ENCODE results near the gene NME2. TPM values are rescaled to one million over a fixed set of nuclear protein-coding genes. Genes with fewer than 3 reads are reported as not detected.

The NME2 gene
- 100 to 1,000 TPM; 143 to 276 (median 160) TPM for total RNA-seq

- peaks cover 0 to 16% (median 0%) of the 10 kb centered on the region in 3 donors for H3K36me3 ChIP-seq
- no peaks in the 10 kb centered on the region for H3K27me3 ChIP-seq
- H3K4me3 ChIP-seq = peak within 1 kb of the TSS; percentile 82 to 95 (median 90)
- H3K9me3 ChIP-seq = no peaks in the 10 kb centered on the region
- TF ChIP-seq, protein P1, sequence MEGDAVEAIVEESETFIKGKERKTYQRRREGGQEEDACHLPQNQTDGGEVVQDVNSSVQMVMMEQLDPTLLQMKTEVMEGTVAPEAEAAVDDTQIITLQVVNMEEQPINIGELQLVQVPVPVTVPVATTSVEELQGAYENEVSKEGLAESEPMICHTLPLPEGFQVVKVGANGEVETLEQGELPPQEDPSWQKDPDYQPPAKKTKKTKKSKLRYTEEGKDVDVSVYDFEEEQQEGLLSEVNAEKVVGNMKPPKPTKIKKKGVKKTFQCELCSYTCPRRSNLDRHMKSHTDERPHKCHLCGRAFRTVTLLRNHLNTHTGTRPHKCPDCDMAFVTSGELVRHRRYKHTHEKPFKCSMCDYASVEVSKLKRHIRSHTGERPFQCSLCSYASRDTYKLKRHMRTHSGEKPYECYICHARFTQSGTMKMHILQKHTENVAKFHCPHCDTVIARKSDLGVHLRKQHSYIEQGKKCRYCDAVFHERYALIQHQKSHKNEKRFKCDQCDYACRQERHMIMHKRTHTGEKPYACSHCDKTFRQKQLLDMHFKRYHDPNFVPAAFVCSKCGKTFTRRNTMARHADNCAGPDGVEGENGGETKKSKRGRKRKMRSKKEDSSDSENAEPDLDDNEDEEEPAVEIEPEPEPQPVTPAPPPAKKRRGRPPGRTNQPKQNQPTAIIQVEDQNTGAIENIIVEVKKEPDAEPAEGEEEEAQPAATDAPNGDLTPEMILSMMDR (IDR thresholded peaks at IDR 0.05) = no peak
- peak in 1 of 2 donors; percentile 89 for TF ChIP-seq POLR2A (IDR thresholded peaks at IDR 0.05)
- peak; percentile 76 to 97 (median 94) for DNase-seq
- peaks cover 0 to 23% (median 9%) of the 10 kb centered on the region in 4 donors for H3K4me1 ChIP-seq
- H3K27ac ChIP-seq = peak within 1 kb of the TSS; percentile 92 to 99 (median 95)
Measured at GRCh38 chr17:51166198-51166986, at the start of gene NME2. TSS of gene NME2 (plus strand) at chr17:51166411. CDS start at chr17:51166831, 420 bp downstream.

DNA sequence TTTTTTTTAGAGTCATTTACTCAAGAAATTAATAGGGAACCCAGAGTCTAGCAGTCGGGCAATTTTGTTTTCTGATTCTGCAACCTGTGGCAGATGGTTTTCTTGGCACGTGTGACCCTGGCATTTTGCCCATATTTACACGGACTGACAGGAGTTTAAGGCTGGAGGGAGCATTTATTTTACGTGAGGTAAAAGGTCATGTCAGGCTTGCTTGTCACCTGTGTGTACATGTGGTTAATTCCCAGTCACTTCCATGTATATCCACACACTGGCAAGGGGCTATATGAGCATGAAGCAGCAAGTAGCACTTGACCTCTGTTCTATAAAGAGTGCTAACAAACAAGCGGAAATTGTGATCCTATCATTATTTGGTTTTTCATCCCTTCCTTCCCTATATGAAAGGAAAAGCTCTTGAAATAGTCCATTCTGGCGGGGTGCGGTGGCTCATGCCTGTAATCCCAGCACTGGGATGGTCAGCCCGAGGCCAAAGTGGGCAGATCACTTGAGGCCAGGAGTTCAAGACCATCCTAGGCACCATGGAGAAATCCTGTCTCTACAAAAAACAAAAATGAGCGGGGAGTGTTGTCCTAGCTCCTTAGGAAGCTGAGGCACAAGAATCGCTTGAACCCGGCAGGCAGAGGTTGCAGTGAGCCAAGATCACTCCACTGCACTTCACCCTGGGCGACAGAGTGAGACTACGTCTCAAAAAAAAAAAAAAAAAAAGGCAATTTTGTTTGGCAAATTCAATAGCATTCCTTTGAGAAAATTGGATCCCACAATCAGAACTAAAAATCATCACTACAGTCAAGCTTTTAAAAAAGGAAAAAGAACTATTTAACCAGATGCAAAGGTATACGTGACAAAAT is 47.6 kb upstream of the NME2 start:
- H3K4me1 ChIP-seq = peaks cover 4 to 40% (median 4%) of the 10 kb centered on the region in 4 donors
- H3K9me3 ChIP-seq = no peaks in the 10 kb centered on the region

DNA sequence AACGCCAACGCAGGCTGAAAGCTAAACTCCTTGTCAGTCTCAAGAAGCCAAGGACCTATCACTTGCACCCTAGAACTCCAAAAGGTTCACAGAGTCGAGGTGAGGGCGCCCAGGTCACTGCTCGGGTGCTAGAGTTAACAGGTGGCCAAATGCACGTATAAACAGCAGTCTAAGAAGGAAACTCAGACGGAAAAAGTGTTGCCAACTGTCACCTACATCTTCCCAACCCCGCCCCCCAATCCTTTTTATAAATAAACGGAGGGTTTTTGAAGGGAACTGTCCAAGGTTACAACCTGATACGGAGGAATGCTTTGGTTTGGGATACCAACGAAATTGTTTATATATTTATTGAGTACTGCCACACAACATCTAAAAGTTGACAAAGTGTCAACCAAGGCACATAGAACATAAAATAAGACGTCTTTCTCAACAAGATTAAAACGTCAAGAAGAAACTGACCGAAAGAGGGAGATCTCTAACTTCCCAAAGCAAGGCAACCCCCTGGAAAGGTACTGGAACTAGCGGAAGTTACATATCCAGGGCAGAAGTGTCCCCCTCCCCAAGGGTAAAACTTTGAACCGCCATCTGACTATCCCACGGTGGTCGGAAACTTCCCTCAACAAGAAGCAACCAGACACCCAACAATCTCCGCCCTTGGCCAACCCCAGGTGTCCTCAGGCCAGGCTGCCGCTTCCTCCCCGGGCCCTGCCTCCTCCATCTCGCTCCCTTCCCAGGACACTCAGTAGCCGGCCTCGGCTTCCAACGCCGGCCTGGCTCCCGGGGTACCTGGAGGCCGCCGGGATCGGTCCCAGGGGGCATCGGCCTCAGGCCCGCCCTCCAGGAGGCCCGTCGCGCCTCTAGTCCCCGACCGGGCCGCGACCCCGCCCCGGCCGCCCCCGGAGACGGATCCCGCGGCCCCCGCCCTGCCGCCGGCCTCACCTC is 46.5 kb upstream of the NME2 start:
- Histone ChIP-seq H3K4me3 (peak overlapping the region; percentile 91 to 100 (median 98)), H3K27ac (peak overlapping the region; percentile 99 to 100 (median 100)), H3K36me3 (no peaks in the 10 kb centered on the region), H3K4me1 (peaks cover 4 to 40% (median 4%) of the 10 kb centered on the region in 4 donors), H3K27me3 (no peaks in the 10 kb centered on the region), H3K9me3 (no peaks in the 10 kb centered on the region)
- peak; percentile 47 to 71 (median 68) for DNase-seq
- TF ChIP-seq POLR2A (IDR thresholded peaks at IDR 0.05) = no peak
- TF ChIP-seq, protein P1 (IDR thresholded peaks at IDR 0.05) = peak in 3 of 6 experiments; percentile 36 to 58 (median 37)

More for the DNA sequence above, 47.6 kb upstream of the NME2 start:
- no peaks in the 10 kb centered on the region for H3K27me3 ChIP-seq
- H3K36me3 ChIP-seq = no peaks in the 10 kb centered on the region
- peak overlapping the region in 3 of 4 donors; percentile 23 to 100 (median 99) for H3K27ac ChIP-seq
- peak in 1 of 3 donors; percentile 81 for DNase-seq
- peak overlapping the region in 2 of 4 donors; percentile 91 to 100 for H3K4me3 ChIP-seq
- no peak for TF ChIP-seq POLR2A (IDR thresholded peaks at IDR 0.05)
- TF ChIP-seq, protein P1 (IDR thresholded peaks at IDR 0.05) = peak in 1 of 6 experiments; percentile 6

- peaks cover 4 to 40% (median 4%) of the 10 kb centered on the region in 4 donors for H3K4me1 ChIP-seq
- H3K4me3 ChIP-seq = peak overlapping the region; percentile 91 to 100 (median 98)
- DNase-seq = peak in 2 of 3 donors; percentile 39 to 75
- H3K9me3 ChIP-seq = no peaks in the 10 kb centered on the region
- TF ChIP-seq, protein P1 (IDR thresholded peaks at IDR 0.05) = peak in 1 of 6 experiments; percentile 11
- no peak for TF ChIP-seq POLR2A (IDR thresholded peaks at IDR 0.05)
- H3K27ac ChIP-seq = peak overlapping the region; percentile 99 to 100 (median 100)
- no peaks in the 10 kb centered on the region for H3K27me3 ChIP-seq
- H3K36me3 ChIP-seq = no peaks in the 10 kb centered on the region
Measured at GRCh38 chr17:51120357-51120738, 45.9 kb upstream of the NME2 start.
